DND-41 (cell line): ENCODE results near the gene HJV.

Experiments
- ATAC-seq: fragments of 200-7000 bp; cut with Tn5 transposase; 3 replicates; pipeline ENCODE4 v1.9.1; 2021; ENCODE audit warnings: low read depth; ENCODE audit not compliant: insufficient read depth
- DNase-seq: peaks from one replicate; pipeline ENCODE4 v3.0.0-alpha.2; 2020
- H2AFZ ChIP-seq: 2 replicates; pipeline ENCODE4 v1.6.0; 2012; ENCODE audit warnings: low read depth, low read length
- H3K27ac ChIP-seq: 2 replicates; pipeline ENCODE4 v1.5.1; 2012; ENCODE audit warnings: low read length, inconsistent platforms
- H3K27me3 ChIP-seq: fragments of 200-600 bp; sonication (generic); 2 replicates; pipeline ENCODE4 v1.6.0; 2012; ENCODE audit warnings: low read length, mild to moderate bottlenecking, inconsistent platforms; ENCODE audit not compliant: insufficient read depth, poor library complexity
- H3K36me3 ChIP-seq: 2 replicates; pipeline ENCODE4 v1.5.1; 2012; ENCODE audit warnings: low read length, inconsistent platforms; ENCODE audit not compliant: insufficient read depth
- H3K4me1 ChIP-seq: 2 replicates; pipeline ENCODE4 v1.5.1; 2012; ENCODE audit warnings: mild to moderate bottlenecking, low read length; ENCODE audit not compliant: insufficient read depth
- H3K4me2 ChIP-seq: 2 replicates; pipeline ENCODE4 v1.6.0; 2012; ENCODE audit warnings: mild to moderate bottlenecking, moderate library complexity, low read length, inconsistent platforms; ENCODE audit not compliant: insufficient read depth
- H3K4me3 ChIP-seq, 2 experiments: fragments of 200-600 bp in 1 of 2; shearing (Covaris generic) in 1 of 2; 2 replicates each; pipeline ENCODE4 v1.5.1; 2012 to 2016; ENCODE audit warnings: inconsistent platforms in 2 of 2, low read length in 2 of 2, mild to moderate bottlenecking in 2 of 2, low read depth in 1 of 2, moderate library complexity in 1 of 2
- H3K79me2 ChIP-seq: 2 replicates; pipeline ENCODE4 v1.6.0; 2012; ENCODE audit warnings: low read length, inconsistent platforms; ENCODE audit not compliant: insufficient read depth
- H3K9ac ChIP-seq: 2 replicates; pipeline ENCODE4 v1.6.0; 2012; ENCODE audit warnings: low read depth, mild to moderate bottlenecking, inconsistent platforms, low read length, moderate library complexity
- H3K9me3 ChIP-seq: 2 replicates; pipeline ENCODE4 v1.5.1; 2012; ENCODE audit warnings: low read length, moderate library complexity, mild to moderate bottlenecking, inconsistent platforms; ENCODE audit not compliant: insufficient read depth, severe bottlenecking
- H4K20me1 ChIP-seq: 2 replicates; pipeline ENCODE4 v1.6.0; 2012; ENCODE audit warnings: low read length; ENCODE audit not compliant: insufficient read depth
- CTCF ChIP-seq: IDR thresholded peaks from 2 replicates; pipeline ENCODE4 v1.5.1; 2012; ENCODE audit warnings: borderline replicate concordance, low read length, moderate library complexity, mild to moderate bottlenecking; ENCODE audit not compliant: poor library complexity, severe bottlenecking; ENCODE audit errors: extremely low read depth
- EZH2 ChIP-seq: IDR thresholded peaks from 3 replicates; pipeline ENCODE4 v1.6.1; 2012; ENCODE audit warnings: borderline replicate concordance, low read depth, mild to moderate bottlenecking, moderate library complexity, low read length, inconsistent platforms; ENCODE audit not compliant: severe bottlenecking

HJV gene

GRCh38 chr1:146016891-146017290, 4.6 kb downstream of the HJV start:
- H3K27ac ChIP-seq = no peak overlapping the region
- H3K4me2 ChIP-seq = no peak overlapping the region
- H3K4me1 ChIP-seq = peaks cover 4% of the 10 kb centered on the region; the same call in 1 of the 2 replicates

GRCh38 chr1:146013559-146013922, 8.0 kb downstream of the HJV start:
- TF ChIP-seq CTCF = no peak
- no peak for TF ChIP-seq EZH2
- Histone ChIP-seq H3K9ac (no peak overlapping the region), H2AFZ (no peak overlapping the region), H3K9me3 (no peaks in the 10 kb centered on the region), H3K36me3 (no peaks in the 10 kb centered on the region), H3K4me3 (no peak overlapping the region), H3K79me2 (no peaks in the 10 kb centered on the region), H3K27ac (no peak overlapping the region), H3K4me2 (no peak overlapping the region), H3K27me3 (peaks cover 8% of the 10 kb centered on the region), H4K20me1 (no peaks in the 10 kb centered on the region), H3K4me1 (peaks cover 4% of the 10 kb centered on the region; the same call in 1 of the 2 replicates)
- ATAC-seq (no peak), DNase-seq (no peak)

More at GRCh38 chr1:146016891-146017290, 4.6 kb downstream of the HJV start:
- TF ChIP-seq EZH2 = no peak
- no peak for TF ChIP-seq CTCF
- Histone ChIP-seq H3K9ac (no peak overlapping the region), H3K79me2 (no peaks in the 10 kb centered on the region), H2AFZ (no peak overlapping the region), H3K4me3 (no peak overlapping the region), H3K9me3 (no peaks in the 10 kb centered on the region), H3K36me3 (no peaks in the 10 kb centered on the region), H3K27me3 (peaks cover 11% of the 10 kb centered on the region), H4K20me1 (no peaks in the 10 kb centered on the region)
- ATAC-seq = no peak
- no peak for DNase-seq

GRCh38 chr1:146012703-146013558, 8.6 kb downstream of the HJV start:
- TF ChIP-seq CTCF = peak; percentile 91
- no peak for TF ChIP-seq EZH2
- Histone ChIP-seq H3K4me1 (peaks cover 4% of the 10 kb centered on the region; the same call in 1 of the 2 replicates), H2AFZ (no peak overlapping the region), H3K79me2 (no peaks in the 10 kb centered on the region), H3K9me3 (no peaks in the 10 kb centered on the region), H3K4me2 (no peak overlapping the region), H3K36me3 (no peaks in the 10 kb centered on the region), H3K27me3 (peaks cover 8% of the 10 kb centered on the region), H3K4me3 (no peak overlapping the region), H3K9ac (no peak overlapping the region), H4K20me1 (no peaks in the 10 kb centered on the region), H3K27ac (no peak overlapping the region)
- ATAC-seq (peak; percentile 87), DNase-seq (peak; percentile 65)
